Liver (tissue), 9 donors: Measurements from ENCODE around the gene SPTB. TPM values are rescaled to one million over a fixed set of nuclear protein-coding genes. Genes with fewer than 3 reads are reported as not detected.

Experiments
- DNase-seq: peaks from one replicate; pipeline ENCODE4 v3.0.0-alpha.2; 2017; ENCODE audit warnings: low spot score
- H3K27ac ChIP-seq, 2 donors: one replicate each; pipeline ENCODE4 v1.7.0; 2013; ENCODE audit warnings: inconsistent platforms in 2 of 2, low read length in 2 of 2, control low read depth in 1 of 2, low read depth in 1 of 2, mild to moderate bottlenecking in 1 of 2
- H3K27me3 ChIP-seq, 4 donors: one replicate each; pipeline versions ENCODE4 v1.6.1 to v1.7.0; 2013; ENCODE audit warnings: low read length in 3 of 4, inconsistent platforms in 1 of 4, mild to moderate bottlenecking in 1 of 4, moderate library complexity in 1 of 4; ENCODE audit not compliant: control insufficient read depth in 4 of 4, insufficient read depth in 4 of 4
- H3K36me3 ChIP-seq, 4 donors: one replicate each; pipeline versions ENCODE4 v1.6.1 to v1.7.0; 2013; ENCODE audit warnings: low read length in 3 of 4, mild to moderate bottlenecking in 3 of 4, low read depth in 1 of 4, moderate library complexity in 1 of 4; ENCODE audit not compliant: control insufficient read depth in 4 of 4, insufficient read depth in 3 of 4
- H3K4me1 ChIP-seq, 4 donors: one replicate each; pipeline versions ENCODE4 v1.6.1 to v1.7.0; 2013; ENCODE audit warnings: low read length in 3 of 4, mild to moderate bottlenecking in 3 of 4, moderate library complexity in 1 of 4; ENCODE audit not compliant: control insufficient read depth in 4 of 4, insufficient read depth in 4 of 4
- H3K4me3 ChIP-seq, 3 donors: one replicate each; pipeline versions ENCODE4 v1.6.1 to v1.7.0; 2013; ENCODE audit warnings: low read length in 3 of 3, control low read depth in 1 of 3, low read depth in 1 of 3, mild to moderate bottlenecking in 1 of 3
- H3K9ac ChIP-seq, 2 donors: one replicate each; pipeline ENCODE4 v1.7.0; 2013; ENCODE audit warnings: low read length in 2 of 2, mild to moderate bottlenecking in 2 of 2, moderate library complexity in 2 of 2, control low read depth in 1 of 2, low read depth in 1 of 2
- H3K9me3 ChIP-seq, 4 donors: one replicate each; pipeline versions ENCODE4 v1.6.1 to v1.7.0; 2013; ENCODE audit warnings: low read length in 3 of 4; ENCODE audit not compliant: control insufficient read depth in 4 of 4
- EGR1 ChIP-seq, 2 donors: IDR thresholded peaks; 2 replicates each; pipeline ENCODE4 v1.6.1; 2016 to 2018; ENCODE audit warnings: antibody characterized with exemption in 2 of 2, low read depth in 2 of 2
- FOXA2 ChIP-seq: IDR thresholded peaks from 2 replicates; pipeline ENCODE4 v1.6.1; 2016; ENCODE audit warnings: antibody characterized with exemption
- GABPA ChIP-seq, 2 donors: IDR thresholded peaks in 1 of 2; conservative IDR thresholded peaks in 1 of 2; 2 replicates each; pipeline ENCODE4 v1.6.1; 2016; ENCODE audit warnings: antibody characterized with exemption in 2 of 2, mild to moderate bottlenecking in 1 of 2, moderate library complexity in 1 of 2
- HNF4A ChIP-seq, 2 donors: conservative IDR thresholded peaks; 2 replicates each; pipeline ENCODE4 v1.6.1; 2016; ENCODE audit warnings: antibody characterized with exemption in 2 of 2, mild to moderate bottlenecking in 2 of 2
- HNF4G ChIP-seq: IDR thresholded peaks from 2 replicates; pipeline ENCODE4 v1.6.1; 2016; ENCODE audit warnings: antibody characterized with exemption
- JUND ChIP-seq, 2 donors: IDR thresholded peaks; 2 replicates each; pipeline ENCODE4 v1.6.1; 2016; ENCODE audit warnings: antibody characterized with exemption in 2 of 2
- MAX ChIP-seq: IDR thresholded peaks from 2 replicates; pipeline ENCODE4 v1.6.1; 2016; ENCODE audit warnings: antibody characterized with exemption
- NR2F2 ChIP-seq: IDR thresholded peaks from 2 replicates; pipeline ENCODE4 v1.6.1; 2016; ENCODE audit warnings: antibody characterized with exemption
- RAD21 ChIP-seq, 2 donors: IDR thresholded peaks; 2 replicates each; pipeline ENCODE4 v1.6.1; 2016; ENCODE audit warnings: antibody characterized with exemption in 2 of 2, mild to moderate bottlenecking in 2 of 2
- REST ChIP-seq: IDR thresholded peaks from 2 replicates; pipeline ENCODE4 v1.6.1; 2016; ENCODE audit warnings: antibody characterized with exemption, mild to moderate bottlenecking
- RXRA ChIP-seq, 2 donors: IDR thresholded peaks; 2 replicates each; pipeline ENCODE4 v1.6.1; 2017 to 2018; ENCODE audit warnings: antibody characterized with exemption in 2 of 2, mild to moderate bottlenecking in 1 of 2
- SP1 ChIP-seq: IDR thresholded peaks from 2 replicates; pipeline ENCODE4 v1.6.1; 2018; ENCODE audit warnings: antibody characterized with exemption, mild to moderate bottlenecking
- TAF1 ChIP-seq: conservative IDR thresholded peaks from 2 replicates; pipeline ENCODE4 v1.6.1; 2016; ENCODE audit warnings: antibody characterized with exemption, mild to moderate bottlenecking
- YY1 ChIP-seq: IDR thresholded peaks from 2 replicates; pipeline ENCODE4 v1.6.1; 2016; ENCODE audit warnings: antibody characterized with exemption, mild to moderate bottlenecking
- ZBTB33 ChIP-seq: IDR thresholded peaks from 2 replicates; pipeline ENCODE4 v1.6.1; 2016; ENCODE audit warnings: antibody characterized with exemption
- WGBS: extraction: QIAGEN DNeasy Blood & Tissue Kit; methylation state at CpG from one replicate; pipeline ENCODE4 v1.1.7; 2013; 5-methylcytosine and 5-hydroxymethylcytosine counted together
- polyA plus RNA-seq, 2 donors: library from polyadenylated mRNA; stranded (reverse) in 1 of 2; unstranded in 1 of 2; fragments of 200-250 nt in 1 of 2; fragments of >200 nt in 1 of 2; fragmentation: Nextera tagmentation in 1 of 2; extraction: Ambion mirVana in 1 of 2; gene quantifications; one replicate each; pipeline versions ENCODE4 v1.2.1 to v1.2.3, GENCODE V29; 2013 to 2015
- total RNA-seq, 2 donors: library from RNA; depleted of rRNA; stranded (reverse); fragments of >200 nt; gene quantifications; one replicate each; pipeline ENCODE4 v1.2.3, GENCODE V29; 2014
- donor health status: healthy.
- donor health status: healthy.
- donor health status: healthy.
- donor health status: healthy.
- donor health status: healthy.

Gene SPTB
- total and polyA plus RNA-seq, 4 donors = 0.12 to 332 (median 0.26) TPM

GRCh38 chr14:64747327-64747726 lies 132.4 kb downstream of the SPTB start (continued):
- TF ChIP-seq ZBTB33 = no peak
- TF ChIP-seq JUND (IDR thresholded peaks at IDR 0.05) = no peak
- no peak for TF ChIP-seq RXRA (IDR thresholded peaks at IDR 0.05)

GRCh38 chr14:64746298-64747250 lies 133.1 kb downstream of the SPTB start:
- no peaks in the 10 kb centered on the region for H3K27me3 ChIP-seq
- no peak overlapping the region for H3K9ac ChIP-seq
- H3K4me1 ChIP-seq = peaks cover 0 to 8% (median 0%) of the 10 kb centered on the region in 4 donors
- TF ChIP-seq NR2F2 = peak; percentile 27
- TF ChIP-seq RXRA (IDR thresholded peaks at IDR 0.05) = no peak
- no peak for TF ChIP-seq HNF4G
- no peak for TF ChIP-seq EGR1 (IDR thresholded peaks at IDR 0.05; ENCODE audit: low read depth in 2 of 2)
- TF ChIP-seq FOXA2 = no peak
- H3K4me3 ChIP-seq = no peak overlapping the region
- peaks cover 9 to 30% (median 17%) of the 10 kb centered on the region in 4 donors for H3K36me3 ChIP-seq
- H3K9me3 ChIP-seq = no peaks in the 10 kb centered on the region
- no peak for DNase-seq
- no peak overlapping the region for H3K27ac ChIP-seq
- 77% methylated on average over 12 of the region's 12 CpGs for WGBS

GRCh38 chr14:64745511-64746091 lies 134.1 kb downstream of the SPTB start:
- H3K36me3 ChIP-seq = peaks cover 13 to 40% (median 23%) of the 10 kb centered on the region in 4 donors

GRCh38 chr14:64743061-64743460 lies 136.6 kb downstream of the SPTB start:
- H3K27ac ChIP-seq = no peak overlapping the region

More at GRCh38 chr14:64745511-64746091, 134.1 kb downstream of the SPTB start:
- Histone ChIP-seq H3K4me1 (peaks cover 0 to 8% (median 0%) of the 10 kb centered on the region in 4 donors), H3K9ac (no peak overlapping the region), H3K27ac (no peak overlapping the region), H3K27me3 (no peaks in the 10 kb centered on the region), H3K4me3 (no peak overlapping the region), H3K9me3 (no peaks in the 10 kb centered on the region)
- no peak for DNase-seq
- 74% methylated on average over 8 of the region's 8 CpGs for WGBS
- no peak for TF ChIP-seq RXRA (IDR thresholded peaks at IDR 0.05)
- peak; percentile 49 for TF ChIP-seq NR2F2
- peak; percentile 54 to 66 for TF ChIP-seq RAD21 (IDR thresholded peaks at IDR 0.05)

More at GRCh38 chr14:64743061-64743460, 136.6 kb downstream of the SPTB start:
- no peak for TF ChIP-seq YY1
- no peak for TF ChIP-seq MAX
- no peak for TF ChIP-seq EGR1 (IDR thresholded peaks at IDR 0.05; ENCODE audit: low read depth in 2 of 2)
- no peak for TF ChIP-seq NR2F2
- no peak for TF ChIP-seq RAD21 (IDR thresholded peaks at IDR 0.05)
- TF ChIP-seq ZBTB33 = no peak
- TF ChIP-seq REST = no peak
- TF ChIP-seq HNF4G = no peak
- no peak for TF ChIP-seq RXRA (IDR thresholded peaks at IDR 0.05)
- TF ChIP-seq HNF4A (conservative IDR thresholded peaks at IDR 0.05) = no peak
- no peak for TF ChIP-seq TAF1
- TF ChIP-seq FOXA2 = no peak
- no peak for TF ChIP-seq SP1
- no peak for TF ChIP-seq GABPA (IDR thresholded peaks at IDR 0.05 in 1 of 2, conservative IDR thresholded peaks at IDR 0.05 in 1 of 2)
- no peaks in the 10 kb centered on the region for H3K9me3 ChIP-seq
- no peak overlapping the region for H3K4me3 ChIP-seq
- H3K4me1 ChIP-seq = peaks cover 0 to 8% (median 0%) of the 10 kb centered on the region in 4 donors
- H3K36me3 ChIP-seq = peaks cover 11 to 60% (median 38%) of the 10 kb centered on the region in 4 donors
- no peaks in the 10 kb centered on the region for H3K27me3 ChIP-seq
- no peak for DNase-seq
- no peak overlapping the region for H3K9ac ChIP-seq
- 98% methylated on average over 27 of the region's 27 CpGs for WGBS
